Thyroid gland (tissue), 4 donors: ENCODE data around the gene ADCY1.

ENCODE experiments used
- CTCF ChIP-seq, 6 experiments: fragments of 200-600 bp in 3 of 6; fragments of 450-650 bp in 3 of 6; sonication (generic) in 3 of 6; IDR thresholded peaks; one replicate each; pipeline ENCODE4 v1.5.1; 2016 to 2019; ENCODE audit warnings: antibody characterized with exemption in 6 of 6, mild to moderate bottlenecking in 2 of 6, inconsistent platforms in 1 of 6, moderate library complexity in 1 of 6
- POLR2A ChIP-seq, 2 donors: fragments of 450-650 bp; IDR thresholded peaks; one replicate each; pipeline ENCODE4 v1.6.1; 2017; ENCODE audit warnings: antibody characterized with exemption in 2 of 2, mild to moderate bottlenecking in 2 of 2, moderate library complexity in 1 of 2

GRCh38 chr7:45649560-45650346, 75.6 kb downstream of the ADCY1 start:
- TF ChIP-seq CTCF (IDR thresholded peaks at IDR 0.05) (no peak), POLR2A (IDR thresholded peaks at IDR 0.05) (no peak)
